ENCODE measurements around the gene CHN2. TPM values are rescaled to one million over a fixed set of nuclear protein-coding genes. Genes with fewer than 3 reads are reported as not detected.

Gene CHN2
- total RNA-seq, 1 experiment from 2014 or later = 2.1 TPM

DNA sequence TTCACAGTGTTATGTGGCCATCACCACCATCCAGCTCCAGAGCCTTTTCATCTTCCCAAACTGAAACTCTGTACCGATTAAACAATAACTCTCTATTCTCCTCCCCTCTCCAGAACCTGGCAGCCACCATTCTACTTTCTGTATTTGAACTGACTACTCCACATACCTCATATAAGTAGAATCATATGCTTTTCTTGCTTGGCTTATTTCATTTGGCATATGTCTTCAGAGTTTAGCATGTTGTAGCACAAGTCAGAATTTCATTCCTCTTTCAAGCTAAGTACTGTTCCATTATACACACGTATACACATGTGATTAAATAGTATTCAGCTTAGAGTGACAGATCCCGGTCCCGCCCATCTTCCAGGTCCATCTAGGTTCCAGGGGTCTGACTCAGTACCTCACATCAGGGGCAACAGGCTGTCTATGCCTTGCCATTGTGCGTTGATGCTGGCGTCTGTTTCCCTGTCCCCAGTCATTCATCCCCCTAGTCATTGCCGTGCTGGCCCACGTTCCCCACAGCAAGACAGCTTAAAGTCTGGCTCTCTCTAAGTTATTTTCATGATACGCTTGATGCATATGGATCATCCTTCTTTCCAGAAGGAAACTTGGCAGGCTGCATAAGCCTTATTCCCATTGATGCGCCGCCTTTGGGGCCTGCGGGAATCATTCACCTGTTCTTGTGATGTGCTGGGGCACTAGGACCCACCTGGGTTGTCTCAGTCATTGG, 108.3 kb downstream of the CHN2 start:
- BruUV-seq (replicated peaks) = no TSS peak
- H3K9me3 ChIP-seq (ENCODE audit: control insufficient read depth in 1 of 2, insufficient read depth in 1 of 2, low read depth in 1 of 2, low read length in 2 of 2) = no peaks in the 10 kb centered on the region
- no peaks in the 10 kb centered on the region; the same call in 1 of the 2 replicates for H3K27me3 ChIP-seq (ENCODE audit: insufficient read depth, low read length)
- TF ChIP-seq JUND (IDR thresholded peaks at IDR 0.05) (no peak), EGR1 (IDR thresholded peaks at IDR 0.05; ENCODE audit: low read depth) (no peak), POLR2AphosphoS5 (IDR thresholded peaks at IDR 0.05; ENCODE audit: low read depth, low read length) (no peak), RAD21 (IDR thresholded peaks at IDR 0.05; ENCODE audit: low read depth) (no peak), EZH2 (IDR thresholded peaks at IDR 0.05) (no peak), EZH2phosphoT487 (IDR thresholded peaks at IDR 0.05; ENCODE audit: borderline replicate concordance) (no peak), ZFX (IDR thresholded peaks at IDR 0.05) (no peak), TCF7L2 (IDR thresholded peaks at IDR 0.05; ENCODE audit: borderline replicate concordance, extremely low read depth, insufficient read depth, insufficient read length) (no peak), ZNF274 (IDR thresholded peaks at IDR 0.05; ENCODE audit: low read depth, low read length) (no peak)
- TF ChIP-seq, protein P1, sequence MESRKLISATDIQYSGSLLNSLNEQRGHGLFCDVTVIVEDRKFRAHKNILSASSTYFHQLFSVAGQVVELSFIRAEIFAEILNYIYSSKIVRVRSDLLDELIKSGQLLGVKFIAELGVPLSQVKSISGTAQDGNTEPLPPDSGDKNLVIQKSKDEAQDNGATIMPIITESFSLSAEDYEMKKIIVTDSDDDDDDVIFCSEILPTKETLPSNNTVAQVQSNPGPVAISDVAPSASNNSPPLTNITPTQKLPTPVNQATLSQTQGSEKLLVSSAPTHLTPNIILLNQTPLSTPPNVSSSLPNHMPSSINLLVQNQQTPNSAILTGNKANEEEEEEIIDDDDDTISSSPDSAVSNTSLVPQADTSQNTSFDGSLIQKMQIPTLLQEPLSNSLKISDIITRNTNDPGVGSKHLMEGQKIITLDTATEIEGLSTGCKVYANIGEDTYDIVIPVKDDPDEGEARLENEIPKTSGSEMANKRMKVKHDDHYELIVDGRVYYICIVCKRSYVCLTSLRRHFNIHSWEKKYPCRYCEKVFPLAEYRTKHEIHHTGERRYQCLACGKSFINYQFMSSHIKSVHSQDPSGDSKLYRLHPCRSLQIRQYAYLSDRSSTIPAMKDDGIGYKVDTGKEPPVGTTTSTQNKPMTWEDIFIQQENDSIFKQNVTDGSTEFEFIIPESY (IDR thresholded peaks at IDR 0.05; ENCODE audit: extremely low read depth, insufficient replicate concordance, low read length) = no peak
- TF ChIP-seq, protein P2, sequence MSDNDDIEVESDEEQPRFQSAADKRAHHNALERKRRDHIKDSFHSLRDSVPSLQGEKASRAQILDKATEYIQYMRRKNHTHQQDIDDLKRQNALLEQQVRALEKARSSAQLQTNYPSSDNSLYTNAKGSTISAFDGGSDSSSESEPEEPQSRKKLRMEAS (IDR thresholded peaks at IDR 0.05) = no peak
- no peak for ATAC-seq
- H3K4me1 ChIP-seq (ENCODE audit: control insufficient read depth in 1 of 2, insufficient read depth in 2 of 2, low read length in 2 of 2) = no peaks in the 10 kb centered on the region; a peak in 1 of 4 replicates
- H3K79me2 ChIP-seq (ENCODE audit: insufficient read depth, low read length) = no peaks in the 10 kb centered on the region
- no peak overlapping the region for H3K4me2 ChIP-seq (ENCODE audit: low read length)
- ChIA-PET RAD21 (ENCODE audit: low non-redundant PET in 1 of 2, low total read pairs in 2 of 2, uncharacterized antibody in 2 of 2, unreplicated experiment in 2 of 2) (interaction anchor here in 1 of 2 experiments (0.6 kb wide), 1 partner anchor 15 kb away, joined by 5 read pairs; no protein-coding TSS in a partner anchor), POLR2A (no interaction called here), CTCF (no interaction called here)
- no peak for DNase-seq (ENCODE audit: low read depth, low spot score)
- no peaks in the 10 kb centered on the region for H4K20me1 ChIP-seq (ENCODE audit: insufficient read depth)
- H3K27ac ChIP-seq (ENCODE audit: low read depth, low read length) = no peak overlapping the region
- no peak overlapping the region for H3K9ac ChIP-seq (ENCODE audit: low read length)
- no peak overlapping the region for H2AFZ ChIP-seq (ENCODE audit: low read depth, low read length, poor library complexity, severe bottlenecking)
- no peak overlapping the region for H3K4me3 ChIP-seq (replicated peaks in 1 of 2; ENCODE audit: low read depth in 1 of 2, low read length in 2 of 2)
- intact Hi-C loops (cut with micrococcal nuclease) = no loop called here
- H3K36me3 ChIP-seq (ENCODE audit: control insufficient read depth in 1 of 2, insufficient read depth in 2 of 2, low read length in 2 of 2) = no peaks in the 10 kb centered on the region
- no peaks in the 10 kb centered on the region for H3K9me2 ChIP-seq (ENCODE audit: insufficient read depth)

Measured in HCT116 (cell line).